ENCODE results near the gene OTOG.

OTOG gene

GRCh38 chr11:17554487-17554886, 7.4 kb downstream of the OTOG start:
- no peak for DNase-seq (ENCODE audit: low read depth)
- H3K4me3 ChIP-seq (ENCODE audit: low read depth, low read length) = no peak overlapping the region

- no peak overlapping the region for H3K4me3 ChIP-seq (ENCODE audit: low read depth, low read length)
- DNase-seq (ENCODE audit: low read depth) = no peak
These were observed 9.9 kb downstream of the OTOG start for GRCh38 chr11:17556999-17557398.

GRCh38 chr11:17558025-17558780, 11.1 kb downstream of the OTOG start:
- no peak for DNase-seq (ENCODE audit: low read depth)
- no peak overlapping the region for H3K4me3 ChIP-seq (ENCODE audit: low read depth, low read length)

GRCh38 chr11:17558916-17559315, 11.9 kb downstream of the OTOG start:
- no peak for DNase-seq (ENCODE audit: low read depth)
- H3K4me3 ChIP-seq (ENCODE audit: low read depth, low read length) = no peak overlapping the region

- DNase-seq (ENCODE audit: low read depth) = no peak
- no peak overlapping the region for H3K4me3 ChIP-seq (ENCODE audit: low read depth, low read length)
These were observed 12.5 kb downstream of the OTOG start for GRCh38 chr11:17559341-17560087.

GRCh38 chr11:17560281-17561110, 13.4 kb downstream of the OTOG start:
- DNase-seq (ENCODE audit: low read depth) = no peak
- H3K4me3 ChIP-seq (ENCODE audit: low read depth, low read length) = no peak overlapping the region

- no peak for DNase-seq (ENCODE audit: low read depth)
- no peak overlapping the region for H3K4me3 ChIP-seq (ENCODE audit: low read depth, low read length)
These were observed 14.0 kb downstream of the OTOG start for GRCh38 chr11:17561111-17561415.

- no peak overlapping the region for H3K4me3 ChIP-seq (ENCODE audit: low read depth, low read length)
- DNase-seq (ENCODE audit: low read depth) = no peak
These were observed 14.5 kb downstream of the OTOG start for GRCh38 chr11:17561526-17561925.

GRCh38 chr11:17563231-17563646, 16.2 kb downstream of the OTOG start:
- no peak for DNase-seq (ENCODE audit: low read depth)
- H3K4me3 ChIP-seq (ENCODE audit: low read depth, low read length) = no peak overlapping the region

GRCh38 chr11:17563961-17564686, 17.1 kb downstream of the OTOG start:
- H3K4me3 ChIP-seq (ENCODE audit: low read depth, low read length) = no peak overlapping the region
- DNase-seq (ENCODE audit: low read depth) = no peak

- DNase-seq (ENCODE audit: low read depth) = no peak
- no peak overlapping the region for H3K4me3 ChIP-seq (ENCODE audit: low read depth, low read length)
These were observed 17.6 kb downstream of the OTOG start for GRCh38 chr11:17564687-17565042.

- no peak overlapping the region for H3K4me3 ChIP-seq (ENCODE audit: low read depth, low read length)
- no peak for DNase-seq (ENCODE audit: low read depth)
These were observed 21.9 kb downstream of the OTOG start for GRCh38 chr11:17568944-17569343.

- no peak for DNase-seq (ENCODE audit: low read depth)
These were observed 23.0 kb downstream of the OTOG start for GRCh38 chr11:17570034-17570433.

GRCh38 chr11:17571431-17572358, 24.6 kb downstream of the OTOG start:
- H3K4me3 ChIP-seq (ENCODE audit: low read depth, low read length) = no peak overlapping the region
- DNase-seq (ENCODE audit: low read depth) = no peak

More at GRCh38 chr11:17570034-17570433, 23.0 kb downstream of the OTOG start:
- no peak overlapping the region for H3K4me3 ChIP-seq (ENCODE audit: low read depth, low read length)

GRCh38 chr11:17572359-17572690, 25.3 kb downstream of the OTOG start:
- no peak overlapping the region for H3K4me3 ChIP-seq (ENCODE audit: low read depth, low read length)
- no peak for DNase-seq (ENCODE audit: low read depth)

- no peak overlapping the region for H3K4me3 ChIP-seq (ENCODE audit: low read depth, low read length)
- no peak for DNase-seq (ENCODE audit: low read depth)
These were observed 25.9 kb downstream of the OTOG start for GRCh38 chr11:17572791-17573460.

GRCh38 chr11:17573526-17573925, 26.5 kb downstream of the OTOG start:
- no peak for DNase-seq (ENCODE audit: low read depth)
- no peak overlapping the region for H3K4me3 ChIP-seq (ENCODE audit: low read depth, low read length)

Data from skeletal muscle cell (primary cell).